Activated effector memory CD4-positive, alpha-beta T cell treated with anti-CD3 and anti-CD28 coated beads, Interleukin-2, amount 50 U/mL, for 16 hours (primary cell): ENCODE results near the gene PPP1R18.
"Not testable (repeated sequence)": the region's sequence is repeated elsewhere in the genome, so short reads cannot be mapped to it uniquely, and the experiment has no call there.

Source experiments
- DNase-seq: peaks from one replicate; pipeline ENCODE4 v3.0.0-alpha.2; 2020

PPP1R18 gene

DNA sequence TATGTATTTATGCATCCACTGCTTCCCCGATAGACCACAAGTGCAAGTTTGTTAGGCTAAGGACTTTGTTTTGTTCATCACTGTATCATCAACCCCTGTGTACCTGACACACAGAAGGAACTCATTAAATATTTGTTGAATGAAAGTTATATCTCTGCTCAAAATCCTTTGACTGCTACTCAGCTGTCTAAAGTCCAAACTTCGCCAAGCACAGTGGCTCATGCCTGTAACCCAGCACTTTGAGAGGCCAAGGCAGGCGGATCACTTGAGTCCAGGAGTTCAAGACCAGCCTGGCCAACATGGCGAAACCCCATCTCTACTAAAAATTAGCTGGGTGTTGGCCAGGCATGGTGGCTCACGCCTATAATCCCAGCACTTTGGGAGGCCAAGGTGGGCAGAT is 28.5 kb downstream of the PPP1R18 start:
- DNase-seq, result not testable (repeated sequence)

DNA sequence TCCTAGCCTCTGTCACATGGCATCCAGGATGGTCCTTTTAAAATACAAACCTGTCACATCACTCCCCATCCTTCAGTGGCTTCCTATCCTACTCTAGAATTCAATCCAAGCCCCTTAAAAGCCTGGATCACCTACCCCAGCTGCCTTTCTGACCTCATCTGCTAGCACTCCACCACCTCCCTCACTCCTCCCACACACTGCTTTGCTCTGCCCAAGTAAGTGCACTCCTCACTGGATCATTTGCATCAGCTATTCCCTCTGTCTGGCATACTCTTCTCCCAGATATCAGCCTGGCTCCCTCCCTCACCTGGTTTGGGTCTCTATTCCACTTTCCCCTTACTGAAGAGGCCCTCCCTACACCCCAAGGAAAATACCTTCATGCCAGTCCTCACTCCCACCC is 29.0 kb downstream of the PPP1R18 start:
- DNase-seq, result no peak

DNA sequence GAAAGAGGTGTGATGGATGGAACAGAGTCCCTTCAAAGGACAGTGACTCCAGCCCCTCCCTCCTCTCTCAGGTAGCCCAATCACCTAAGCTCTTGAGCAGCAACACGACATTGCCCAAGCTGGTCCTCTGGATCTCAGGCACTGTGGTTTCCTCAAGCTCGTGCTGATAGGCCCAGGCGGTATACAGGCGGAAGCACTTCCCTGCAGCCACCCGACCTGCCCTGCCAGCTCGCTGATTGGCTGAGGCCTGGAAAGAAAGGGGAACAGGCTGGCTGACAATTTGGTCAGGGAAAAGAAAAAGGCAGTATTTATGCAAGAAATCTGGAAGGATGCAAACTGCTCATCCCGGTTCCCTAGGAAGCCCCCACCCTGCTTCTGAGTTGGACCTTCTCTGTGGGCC is 29.9 kb downstream of the PPP1R18 start:
- DNase-seq, result no peak

DNA sequence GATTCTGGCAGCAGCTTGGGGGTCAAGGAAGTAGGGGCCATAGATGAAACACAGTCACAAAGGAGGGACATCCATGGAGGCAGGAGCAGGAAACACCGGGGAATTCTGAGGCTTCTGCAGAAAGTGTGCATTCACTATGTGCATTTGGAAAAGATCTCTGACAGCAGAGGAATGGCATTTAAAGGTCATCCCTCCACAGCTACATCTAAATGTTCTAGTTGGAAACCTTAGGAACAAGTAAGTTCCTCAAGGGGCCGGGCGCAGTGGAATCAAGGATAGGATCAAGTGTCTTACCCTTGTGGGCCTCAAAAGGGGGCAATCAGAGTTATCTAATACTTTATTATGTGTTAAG is 30.7 kb downstream of the PPP1R18 start:
- no peak for DNase-seq

DNA sequence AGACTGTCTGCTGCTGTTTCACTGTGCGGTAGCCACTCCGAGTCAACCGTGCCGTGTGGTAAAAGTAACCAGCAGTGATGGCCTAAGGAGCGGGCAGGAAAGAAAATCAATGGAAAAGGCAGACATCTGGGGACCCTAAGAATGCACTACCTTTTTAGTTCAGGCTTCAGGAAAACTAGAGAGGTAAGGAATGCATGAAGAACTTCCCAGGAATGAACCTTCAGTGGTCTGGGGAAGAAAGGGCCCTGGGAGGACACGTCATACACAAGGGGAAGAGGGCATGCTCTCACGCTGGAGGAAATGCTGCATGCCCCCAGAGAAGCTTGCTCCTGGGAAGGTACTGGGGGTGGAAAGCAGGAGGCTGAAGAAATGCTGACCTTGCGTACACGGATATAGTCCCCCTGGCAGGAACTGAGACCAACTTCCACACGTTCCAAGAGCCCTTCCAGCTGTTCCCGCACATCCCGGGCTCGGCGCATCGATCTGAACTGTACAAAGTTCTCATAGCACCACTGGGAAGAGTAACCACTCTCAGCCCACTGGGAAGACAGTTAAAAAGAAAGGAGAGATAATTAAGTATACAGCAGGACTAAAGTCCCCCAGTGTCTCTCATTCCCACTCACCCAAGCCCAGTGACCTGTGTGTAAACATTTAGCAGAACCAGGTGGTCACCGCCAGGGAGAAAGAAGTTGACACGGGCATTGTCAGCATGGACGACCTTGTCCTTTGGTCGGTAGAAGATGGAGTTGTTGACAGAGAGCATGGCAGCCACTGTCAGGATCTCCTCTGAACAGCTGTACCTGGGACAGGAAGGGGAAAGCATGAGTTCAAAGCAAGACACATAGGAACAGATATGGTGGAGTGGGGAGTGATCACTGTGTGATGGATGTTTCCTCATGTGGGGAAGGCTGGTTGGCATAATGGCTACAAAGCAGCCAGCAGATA is 31.4 kb downstream of the PPP1R18 start:
- DNase-seq, result no peak

DNA sequence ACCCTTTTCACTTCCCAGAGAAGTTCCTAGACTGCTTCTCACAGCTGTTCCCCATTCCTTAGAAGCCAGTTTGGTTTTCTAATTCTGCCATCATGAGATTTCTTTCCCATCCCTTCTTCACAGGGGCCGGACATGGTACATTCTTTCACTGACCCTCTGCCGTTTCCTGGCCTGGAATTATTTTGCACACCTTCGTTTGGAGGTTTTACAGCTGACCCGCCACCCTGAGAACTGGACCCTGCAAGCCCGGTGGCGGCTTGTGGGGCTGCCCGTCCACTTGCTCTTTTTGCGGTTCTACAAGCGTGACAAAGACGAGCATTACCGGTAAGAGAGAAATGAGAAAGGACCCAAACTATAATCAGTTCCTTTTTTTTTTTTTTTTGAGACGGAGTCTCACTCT is 35.3 kb downstream of the PPP1R18 start:
- DNase-seq, result no peak

DNA sequence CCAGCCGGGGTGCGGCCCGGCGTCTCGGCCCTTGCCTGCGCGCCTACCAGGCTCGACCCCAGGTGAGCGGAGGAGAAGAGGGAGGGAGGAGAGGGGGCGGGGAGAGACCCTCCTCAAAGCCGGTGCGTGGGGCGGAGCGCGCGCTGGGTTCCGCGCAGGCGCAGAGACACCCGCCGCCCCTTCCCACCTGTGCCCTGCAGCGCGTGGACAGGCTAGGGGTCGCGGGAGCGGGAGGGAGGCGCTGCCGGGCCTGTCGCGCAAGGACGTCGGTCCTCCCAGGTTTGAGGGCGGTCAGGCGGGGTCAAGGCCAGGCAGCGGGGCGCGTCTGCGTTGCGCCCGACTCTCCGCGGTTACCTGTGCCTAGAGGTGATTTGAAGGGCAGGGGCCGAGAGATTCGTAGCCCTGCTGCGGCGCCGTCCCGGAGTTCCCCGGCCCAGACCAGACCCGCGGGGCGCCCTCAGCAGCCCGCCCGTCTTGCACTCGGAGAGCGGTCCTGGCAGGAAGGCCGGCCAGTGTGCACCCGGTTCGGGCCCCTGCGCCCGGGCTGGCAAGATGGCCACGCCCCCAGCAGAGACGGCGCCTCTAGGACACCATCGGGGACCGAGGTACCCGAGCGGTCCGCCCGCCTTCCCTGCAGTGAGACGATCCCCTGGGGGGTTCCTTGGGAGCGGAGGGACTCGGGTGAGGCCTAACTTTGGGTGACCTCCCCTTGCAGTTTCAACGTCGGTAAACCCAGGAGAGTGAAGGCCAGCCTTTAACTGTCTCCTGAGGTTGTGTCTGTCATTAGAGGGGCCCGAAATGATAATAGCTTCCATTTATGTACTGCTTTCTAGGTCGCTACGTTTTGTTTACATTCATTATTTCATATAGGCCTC is 39.0 kb downstream of the PPP1R18 start:
- peak; percentile 91 for DNase-seq

DNA sequence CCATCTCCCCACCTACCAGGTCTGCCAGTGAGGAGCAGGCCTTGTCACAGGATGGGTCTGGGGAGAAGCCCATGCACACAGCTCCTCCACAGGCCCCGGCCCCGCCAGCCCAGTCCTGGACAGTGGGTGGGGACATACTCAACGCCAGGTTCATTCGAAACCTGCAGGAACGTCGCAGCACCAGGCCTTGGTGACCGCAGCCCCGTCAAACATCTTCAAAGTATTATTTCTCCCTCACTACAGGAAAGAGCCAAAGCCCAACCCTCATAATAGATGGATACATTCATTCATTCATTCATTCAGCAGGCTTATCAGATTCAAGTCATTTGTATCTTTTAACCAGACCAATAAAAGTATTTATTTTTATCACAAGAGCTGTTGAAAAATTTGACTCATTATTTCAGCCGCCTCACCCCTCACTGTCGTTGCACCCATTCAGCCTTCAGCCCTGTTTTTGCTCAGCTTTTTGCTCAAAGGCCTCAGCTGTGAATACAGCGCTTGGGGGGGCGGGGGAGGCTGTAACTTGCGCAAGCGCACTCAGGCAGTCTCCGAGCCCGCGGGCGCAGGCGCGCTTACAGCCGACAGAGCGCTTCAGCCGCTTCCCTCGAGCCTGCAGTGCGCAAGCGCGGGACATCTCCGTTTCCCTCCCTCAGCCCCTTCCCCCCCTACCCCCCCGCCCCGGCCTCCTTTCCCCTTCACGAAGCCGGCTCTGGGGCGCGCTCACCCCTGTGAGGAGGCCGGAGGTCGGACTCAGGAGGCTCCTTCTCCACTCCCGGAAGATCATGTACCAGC is 39.8 kb downstream of the PPP1R18 start, which contains the start of gene C6orf136:
C6orf136 (plus strand) TSS at position 684 of the 792 bp plus-strand sequence; CDS start at position 783, 99 bp downstream.
- DNase-seq, result peak; percentile 97

DNA sequence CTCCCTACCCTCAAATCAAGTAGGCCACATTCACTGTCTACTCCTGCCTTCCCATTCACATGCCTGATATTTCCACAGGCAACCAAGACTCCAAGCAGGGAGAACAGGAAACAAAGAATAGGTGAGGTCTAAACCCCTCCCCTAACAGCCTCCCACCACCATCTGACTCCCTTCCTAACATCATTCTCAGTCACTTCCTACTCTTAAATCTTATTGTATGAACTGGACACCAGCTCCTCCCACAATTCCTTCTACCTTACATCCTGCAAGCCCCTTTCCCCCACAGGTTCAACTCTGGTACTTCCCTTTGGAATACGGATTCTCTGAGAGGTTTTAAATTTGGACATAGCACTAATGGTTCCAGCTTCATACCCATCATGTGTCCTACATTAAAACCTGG is 40.5 kb downstream of the PPP1R18 start:
- DNase-seq, result no peak

DNA sequence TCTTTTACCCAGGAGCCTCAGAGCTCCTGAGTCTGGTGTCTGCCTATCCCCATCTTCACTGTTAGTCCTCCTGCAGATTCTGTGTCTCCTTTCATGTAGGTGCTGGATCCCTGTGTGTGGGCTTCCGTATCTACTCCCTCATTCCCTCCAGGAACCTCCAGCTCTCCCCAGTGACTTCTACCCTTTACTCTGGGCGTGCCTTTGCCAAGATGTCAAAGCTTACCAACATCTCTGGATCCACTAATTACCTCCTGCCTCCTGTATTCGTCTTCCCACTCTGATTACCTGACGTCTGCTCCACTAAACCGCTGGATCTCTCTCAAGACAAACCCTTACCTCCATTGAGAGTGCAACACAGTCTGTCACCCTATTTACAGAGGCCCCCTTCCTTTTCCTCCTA is 41.7 kb downstream of the PPP1R18 start:
- no peak for DNase-seq

DNA sequence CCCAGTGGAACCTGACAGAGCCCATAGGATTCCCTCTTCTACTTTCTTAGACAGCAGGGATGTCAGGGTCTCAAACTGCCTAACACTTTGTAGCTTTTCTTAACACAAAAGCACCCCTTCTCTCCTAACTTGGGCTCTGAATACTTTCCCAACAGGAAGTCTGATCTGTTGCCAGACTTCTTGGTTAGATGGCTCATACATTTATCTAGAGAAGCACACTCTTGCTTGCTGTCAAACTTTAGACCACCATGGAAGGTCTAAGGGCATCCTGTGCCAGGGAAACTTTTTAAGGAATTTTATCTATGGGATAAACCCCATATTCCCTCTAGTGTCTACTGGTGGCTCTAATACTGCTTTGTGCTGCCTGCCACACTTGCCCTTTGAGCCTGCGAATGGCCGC is 42.8 kb downstream of the PPP1R18 start:
- DNase-seq, result no peak

DNA sequence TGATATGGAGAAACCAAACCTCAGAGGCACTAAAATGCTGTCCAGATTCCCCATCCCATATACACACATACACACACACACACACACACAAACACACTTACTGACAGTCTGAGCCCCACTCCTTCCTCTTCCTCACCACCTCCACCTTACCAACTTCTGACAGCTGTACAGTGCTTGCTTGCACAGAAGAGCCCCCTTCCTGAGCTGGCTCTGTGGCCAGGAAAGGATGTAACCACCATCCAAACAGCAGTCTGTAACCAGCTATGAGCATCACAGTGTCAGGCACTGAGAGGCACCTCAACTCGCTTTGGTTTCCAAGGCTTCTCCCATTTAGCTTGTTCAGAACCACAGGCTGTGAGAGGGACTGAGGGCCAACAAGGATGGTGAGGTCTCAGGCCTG is 45.4 kb downstream of the PPP1R18 start:
- DNase-seq, result no peak

DNA sequence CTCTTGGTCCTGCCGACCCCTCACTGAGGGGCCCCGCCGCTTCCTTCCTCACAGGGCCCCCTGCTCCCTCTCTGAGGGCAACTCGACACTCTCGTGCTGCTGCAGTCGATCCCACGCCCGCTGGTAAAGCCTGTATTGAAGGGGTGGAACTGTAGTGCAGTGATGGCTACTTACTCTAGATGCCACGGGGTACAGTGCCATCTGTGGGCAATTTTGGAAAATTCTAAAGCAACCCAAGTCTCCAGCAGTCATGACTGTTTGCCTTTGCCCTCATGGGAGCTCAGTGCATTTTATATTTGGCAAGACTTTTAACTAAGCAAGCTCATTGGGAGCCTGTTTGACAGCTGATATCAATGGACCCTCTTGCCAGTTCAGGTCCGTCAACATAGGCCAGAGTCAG is 46.0 kb downstream of the PPP1R18 start:
- no peak for DNase-seq

DNA sequence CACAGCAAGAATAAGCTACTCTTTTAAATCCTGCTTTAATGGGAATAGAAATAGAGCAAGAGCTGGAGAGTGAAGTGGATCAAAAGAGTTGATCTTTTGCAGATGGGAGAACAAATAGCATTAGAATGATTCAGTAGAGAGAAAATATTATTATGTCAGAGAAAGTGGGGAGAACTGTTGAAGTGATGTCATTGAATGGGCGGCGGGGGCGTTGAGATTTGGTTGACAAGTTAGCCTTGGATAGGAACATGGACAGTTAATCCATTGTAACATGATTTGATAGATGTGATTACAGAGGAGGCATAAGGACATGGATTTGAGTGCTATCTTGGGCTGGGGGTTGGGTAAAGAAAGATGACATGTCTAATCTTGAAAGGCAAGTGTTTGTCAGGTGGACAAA is 50.6 kb downstream of the PPP1R18 start:
- no peak for DNase-seq

DNA sequence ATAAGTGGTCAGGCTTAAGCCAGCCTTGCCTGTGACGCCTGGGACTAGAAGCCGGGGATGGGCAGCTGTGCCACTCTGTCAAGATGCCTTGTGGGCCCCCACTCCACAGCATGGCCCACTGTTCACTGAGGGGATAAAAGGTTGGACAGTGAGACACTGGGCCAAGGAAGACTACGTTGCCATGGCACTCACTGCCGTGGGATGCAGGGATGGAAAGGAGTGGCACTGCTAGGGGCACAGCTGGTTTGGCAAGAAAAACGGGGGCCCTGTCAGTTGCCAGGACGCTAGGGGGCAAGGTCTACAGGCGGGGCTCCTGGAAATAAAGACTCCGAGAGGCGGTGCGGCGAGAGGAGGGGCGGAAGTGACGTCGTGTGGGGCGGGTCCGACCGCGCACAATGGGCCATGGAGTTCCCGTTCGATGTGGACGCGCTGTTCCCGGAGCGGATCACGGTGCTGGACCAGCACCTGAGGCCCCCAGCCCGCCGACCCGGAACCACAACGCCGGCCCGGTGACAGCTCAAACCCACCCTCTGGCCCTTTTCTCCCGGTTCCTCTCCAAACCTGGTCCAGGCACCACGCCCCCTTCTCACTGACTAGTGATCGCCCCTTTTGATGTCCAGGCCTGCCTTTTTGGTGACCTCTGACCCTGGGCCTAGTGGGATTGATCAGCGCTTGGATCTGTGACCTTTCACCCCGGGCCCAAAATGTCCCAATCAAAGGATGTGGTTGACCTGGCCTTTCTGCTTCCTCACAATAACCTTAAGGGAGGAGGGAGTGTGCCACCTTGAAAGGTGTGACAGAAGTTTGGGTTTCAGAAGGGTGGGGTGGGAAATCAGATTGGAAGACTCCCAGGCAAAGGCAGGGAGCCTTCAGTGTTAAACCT is 59.7 kb downstream of the PPP1R18 start, which contains the start of gene ATAT1:
ATAT1 (plus strand) TSS at position 391 of the 883 bp plus-strand sequence.
- DNase-seq, result peak; percentile 96
